Effector memory CD4-positive, alpha-beta T cell (primary cell): ENCODE measurements around the gene SVOPL.

Experiments used
- DNase-seq, 3 donors: peaks; one replicate each; pipeline ENCODE4 v3.0.0-alpha.2; 2020
- H3K27ac ChIP-seq: 2 replicates; pipeline ENCODE4 v1.7.0; 2013; ENCODE audit warnings: mild to moderate bottlenecking, low read length, moderate library complexity; ENCODE audit not compliant: insufficient read depth, poor library complexity, severe bottlenecking
- H3K27me3 ChIP-seq: replicated peaks from 2 replicates; pipeline ENCODE4 v1.7.0; 2013; ENCODE audit warnings: mild to moderate bottlenecking, low read length; ENCODE audit not compliant: insufficient read depth, control insufficient read depth, poor library complexity, severe bottlenecking
- H3K36me3 ChIP-seq: 2 replicates; pipeline ENCODE4 v1.7.0; 2013; ENCODE audit warnings: mild to moderate bottlenecking, low read length, moderate library complexity; ENCODE audit not compliant: control insufficient read depth, insufficient read depth
- H3K4me1 ChIP-seq: 2 replicates; pipeline ENCODE4 v1.7.0; 2013; ENCODE audit warnings: low read length, mild to moderate bottlenecking; ENCODE audit not compliant: control insufficient read depth, insufficient read depth, poor library complexity, severe bottlenecking
- H3K4me3 ChIP-seq: 2 replicates; pipeline ENCODE4 v1.7.0; 2013; ENCODE audit warnings: low read length, low read depth, mild to moderate bottlenecking; ENCODE audit not compliant: insufficient read depth, poor library complexity, severe bottlenecking
- H3K9me3 ChIP-seq: 2 replicates; pipeline ENCODE4 v1.7.0; 2013; ENCODE audit warnings: mild to moderate bottlenecking, low read length, moderate library complexity; ENCODE audit not compliant: control insufficient read depth

The SVOPL gene

GRCh38 chr7:138590154-138590553 is 111.0 kb downstream of the SVOPL start:
- Histone ChIP-seq H3K4me1 (no peaks in the 10 kb centered on the region), H3K27ac (no peak overlapping the region), H3K4me3 (no peak overlapping the region), H3K36me3 (peaks cover 6% of the 10 kb centered on the region), H3K9me3 (no peaks in the 10 kb centered on the region), H3K27me3 (no peaks in the 10 kb centered on the region)
- DNase-seq, result no peak

GRCh38 chr7:138588986-138589385 is 112.2 kb downstream of the SVOPL start:
- Histone ChIP-seq H3K4me3 (no peak overlapping the region), H3K36me3 (peaks cover 12% of the 10 kb centered on the region), H3K27ac (no peak overlapping the region), H3K4me1 (no peaks in the 10 kb centered on the region), H3K9me3 (no peaks in the 10 kb centered on the region), H3K27me3 (no peaks in the 10 kb centered on the region)
- DNase-seq, result no peak

- Histone ChIP-seq H3K9me3 (no peaks in the 10 kb centered on the region), H3K36me3 (peaks cover 18% of the 10 kb centered on the region), H3K4me1 (no peaks in the 10 kb centered on the region), H3K27ac (no peak overlapping the region), H3K4me3 (no peak overlapping the region), H3K27me3 (no peaks in the 10 kb centered on the region)
- no peak for DNase-seq
These were observed 113.7 kb downstream of the SVOPL start for GRCh38 chr7:138587485-138587884.

GRCh38 chr7:138585283-138585993 is 115.7 kb downstream of the SVOPL start:
- Histone ChIP-seq H3K27me3 (no peaks in the 10 kb centered on the region), H3K9me3 (no peaks in the 10 kb centered on the region), H3K27ac (no peak overlapping the region), H3K4me3 (no peak overlapping the region), H3K4me1 (no peaks in the 10 kb centered on the region), H3K36me3 (peaks cover 24% of the 10 kb centered on the region)
- no peak for DNase-seq

GRCh38 chr7:138584696-138585095 is 116.5 kb downstream of the SVOPL start:
- Histone ChIP-seq H3K36me3 (peaks cover 30% of the 10 kb centered on the region), H3K9me3 (no peaks in the 10 kb centered on the region), H3K27ac (no peak overlapping the region), H3K4me3 (no peak overlapping the region), H3K27me3 (no peaks in the 10 kb centered on the region), H3K4me1 (no peaks in the 10 kb centered on the region)
- DNase-seq, result no peak

- no peak for DNase-seq
- no peaks in the 10 kb centered on the region for H3K27me3 ChIP-seq
- no peaks in the 10 kb centered on the region for H3K4me1 ChIP-seq
- peaks cover 34% of the 10 kb centered on the region for H3K36me3 ChIP-seq
- H3K9me3 ChIP-seq, result no peaks in the 10 kb centered on the region
- no peak overlapping the region for H3K27ac ChIP-seq
- no peak overlapping the region for H3K4me3 ChIP-seq
These were observed 116.9 kb downstream of the SVOPL start for GRCh38 chr7:138584283-138584682.

- H3K36me3 ChIP-seq, result peaks cover 42% of the 10 kb centered on the region
- H3K4me3 ChIP-seq, result no peak overlapping the region
- no peak overlapping the region for H3K27ac ChIP-seq
- no peaks in the 10 kb centered on the region for H3K27me3 ChIP-seq
- no peaks in the 10 kb centered on the region for H3K4me1 ChIP-seq
- H3K9me3 ChIP-seq, result no peaks in the 10 kb centered on the region
- DNase-seq, result no peak
These were observed 120.1 kb downstream of the SVOPL start for GRCh38 chr7:138581065-138581464.

GRCh38 chr7:138579671-138580070 is 121.5 kb downstream of the SVOPL start:
- no peaks in the 10 kb centered on the region for H3K9me3 ChIP-seq
- H3K27me3 ChIP-seq, result no peaks in the 10 kb centered on the region
- H3K36me3 ChIP-seq, result peaks cover 40% of the 10 kb centered on the region
- DNase-seq, result no peak
- H3K4me3 ChIP-seq, result no peak overlapping the region
- no peak overlapping the region for H3K27ac ChIP-seq
- no peaks in the 10 kb centered on the region for H3K4me1 ChIP-seq

GRCh38 chr7:138579136-138579535 is 122.0 kb downstream of the SVOPL start:
- Histone ChIP-seq H3K9me3 (no peaks in the 10 kb centered on the region), H3K4me1 (no peaks in the 10 kb centered on the region), H3K27ac (no peak overlapping the region), H3K4me3 (no peak overlapping the region), H3K36me3 (peaks cover 39% of the 10 kb centered on the region), H3K27me3 (no peaks in the 10 kb centered on the region)
- no peak for DNase-seq

GRCh38 chr7:138575897-138576428 is 125.2 kb downstream of the SVOPL start:
- Histone ChIP-seq H3K4me3 (no peak overlapping the region), H3K9me3 (no peaks in the 10 kb centered on the region), H3K36me3 (peaks cover 33% of the 10 kb centered on the region), H3K27ac (no peak overlapping the region), H3K27me3 (no peaks in the 10 kb centered on the region), H3K4me1 (no peaks in the 10 kb centered on the region)
- no peak for DNase-seq
